Right lobe of liver (tissue), 6 donors: ENCODE results near the gene DCXR. TPM values are rescaled to one million over a fixed set of nuclear protein-coding genes. Genes with fewer than 3 reads are reported as not detected.

Experiments used
- ATAC-seq, 4 donors: fragments of 200-7000 bp; cut with Tn5 transposase; one replicate each; pipeline ENCODE4 v1.9.1; 2020; ENCODE audit warnings: mild to moderate bottlenecking in 4 of 4, moderate library complexity in 4 of 4
- DNase-seq, 3 donors: peaks; one replicate each; pipeline ENCODE4 v3.0.0-alpha.2; 2020
- H3K27ac ChIP-seq, 3 donors: fragments of 200-600 bp; one replicate each; pipeline ENCODE4 v1.8.0; 2022
- H3K27me3 ChIP-seq, 2 donors: fragments of 200-600 bp; one replicate each; pipeline ENCODE4 v1.8.0; 2022
- H3K36me3 ChIP-seq, 4 donors: fragments of 200-600 bp; sonication (generic) in 1 of 4; one replicate each; pipeline versions ENCODE4 v1.5.1 to v1.8.0; 2017 to 2022; ENCODE audit warnings: control low read depth in 1 of 4
- H3K4me1 ChIP-seq, 4 donors: fragments of 200-600 bp; sonication (generic) in 1 of 4; one replicate each; pipeline versions ENCODE4 v1.5.1 to v1.8.0; 2017 to 2022; ENCODE audit warnings: control low read depth in 1 of 4
- H3K4me3 ChIP-seq, 3 donors: fragments of 200-600 bp; one replicate each; pipeline ENCODE4 v1.8.0; 2022
- H3K9me3 ChIP-seq, 4 donors: fragments of 200-600 bp; sonication (generic) in 1 of 4; one replicate each; pipeline versions ENCODE4 v1.5.1 to v1.8.0; 2017 to 2022; ENCODE audit warnings: control low read depth in 1 of 4
- POLR2A ChIP-seq: fragments of 450-650 bp; IDR thresholded peaks from one replicate; pipeline ENCODE4 v1.6.1; 2017; ENCODE audit warnings: antibody characterized with exemption, mild to moderate bottlenecking
- WGBS: methylation state at CpG from one replicate; pipeline ENCODE4 v1.1.6; 2018; ENCODE audit warnings: low coverage, low lambda C conversion rate; ENCODE audit not compliant: insufficient coverage; ENCODE audit errors: missing lambda C conversion rate; 5-methylcytosine and 5-hydroxymethylcytosine counted together
- intact Hi-C, 2 donors: fragments of 100-400 bp; cut with DNase I; formaldehyde crosslinking; loops; one replicate each; pipeline versions ENCODE4 v1.11.2 to v1.14.1; 2022
- total RNA-seq, 6 experiments: library from RNA; depleted of rRNA in 2 of 6; stranded (reverse); fragments of >200 nt in 2 of 6; fragmentation: NEBNext Ultra II Directional in 3 of 6; extraction: Animal tissue kit (Norgen Biotek cat#: 25700) in 3 of 6; gene quantifications; one replicate each; pipeline versions ENCODE4 v1.1.0 to v1.2.4, GENCODE V29; 2016 to 2023
- TF ChIP-seq, protein P1 (sequence below), 4 donors: fragments of 200-600 bp in 3 of 4; fragments of 450-650 bp in 1 of 4; IDR thresholded peaks; one replicate each; pipeline versions ENCODE4 v1.5.1 to v1.8.0; 2016 to 2022; ENCODE audit warnings: antibody characterized with exemption in 4 of 4, mild to moderate bottlenecking in 2 of 4
- donor health status: DM: no; HTN: yes; CAD: no.
- donor health status: DM: no; HTN: no; CAD: no.
- donor health status: DM: no; HTN: no; CAD: no.
- donor health status: DM: no; HTN: yes; CAD: no.
- donor health status: DM: no; HTN: yes; CAD: no.

Gene DCXR
- total RNA-seq, 6 experiments from 2014 or later = 389 to 1,607 (median 735) TPM

DNA sequence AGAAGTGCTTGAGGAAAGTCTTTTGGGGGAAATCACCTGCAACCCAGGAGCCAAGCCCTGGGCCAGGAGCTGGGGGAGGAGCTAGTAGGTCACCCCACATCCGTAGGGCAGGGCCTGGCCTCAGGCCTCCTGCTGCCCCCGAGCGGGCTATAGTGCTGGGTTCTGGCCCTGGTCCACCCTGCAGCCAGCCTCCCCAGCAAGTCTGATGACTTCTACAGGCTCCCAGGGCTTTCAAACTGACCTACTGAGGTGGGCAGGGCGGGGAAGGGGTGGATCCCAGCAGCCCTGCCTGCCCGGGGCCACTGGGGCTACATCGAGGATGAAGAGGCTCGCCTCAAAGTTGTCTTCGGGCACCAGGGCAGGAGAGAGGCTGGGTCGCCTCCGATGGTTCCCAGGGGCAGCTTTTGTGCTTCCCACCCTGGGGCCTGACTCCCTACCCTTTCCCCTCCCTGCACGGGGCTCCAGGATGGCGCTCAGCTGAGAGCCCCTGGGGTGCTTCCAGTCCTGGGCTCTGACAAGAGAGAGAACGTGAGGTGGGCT lies 19.8 kb downstream of the DCXR start:
- peaks cover 0 to 8% (median 0%) of the 10 kb centered on the region in 4 donors for H3K36me3 ChIP-seq
- TF ChIP-seq, protein P1, sequence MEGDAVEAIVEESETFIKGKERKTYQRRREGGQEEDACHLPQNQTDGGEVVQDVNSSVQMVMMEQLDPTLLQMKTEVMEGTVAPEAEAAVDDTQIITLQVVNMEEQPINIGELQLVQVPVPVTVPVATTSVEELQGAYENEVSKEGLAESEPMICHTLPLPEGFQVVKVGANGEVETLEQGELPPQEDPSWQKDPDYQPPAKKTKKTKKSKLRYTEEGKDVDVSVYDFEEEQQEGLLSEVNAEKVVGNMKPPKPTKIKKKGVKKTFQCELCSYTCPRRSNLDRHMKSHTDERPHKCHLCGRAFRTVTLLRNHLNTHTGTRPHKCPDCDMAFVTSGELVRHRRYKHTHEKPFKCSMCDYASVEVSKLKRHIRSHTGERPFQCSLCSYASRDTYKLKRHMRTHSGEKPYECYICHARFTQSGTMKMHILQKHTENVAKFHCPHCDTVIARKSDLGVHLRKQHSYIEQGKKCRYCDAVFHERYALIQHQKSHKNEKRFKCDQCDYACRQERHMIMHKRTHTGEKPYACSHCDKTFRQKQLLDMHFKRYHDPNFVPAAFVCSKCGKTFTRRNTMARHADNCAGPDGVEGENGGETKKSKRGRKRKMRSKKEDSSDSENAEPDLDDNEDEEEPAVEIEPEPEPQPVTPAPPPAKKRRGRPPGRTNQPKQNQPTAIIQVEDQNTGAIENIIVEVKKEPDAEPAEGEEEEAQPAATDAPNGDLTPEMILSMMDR (IDR thresholded peaks at IDR 0.05) = no peak
- TF ChIP-seq POLR2A = no peak
- peaks cover 0 to 16% (median 4%) of the 10 kb centered on the region in 4 donors for H3K4me1 ChIP-seq
- H3K4me3 ChIP-seq = no peak overlapping the region
- intact Hi-C loops = loop anchor here (5.0 to 10.0 kb wide), 3 partner anchors 55 to 133 kb away; partner anchors contain the start of gene NOTUM (in 1 of the 2)
- no peak for ATAC-seq
- no peak for DNase-seq
- WGBS = 20% methylated on average over 1 of the region's 13 CpGs
- H3K27ac ChIP-seq = no peak overlapping the region
- H3K9me3 ChIP-seq = no peaks in the 10 kb centered on the region
- no peaks in the 10 kb centered on the region for H3K27me3 ChIP-seq

DNA sequence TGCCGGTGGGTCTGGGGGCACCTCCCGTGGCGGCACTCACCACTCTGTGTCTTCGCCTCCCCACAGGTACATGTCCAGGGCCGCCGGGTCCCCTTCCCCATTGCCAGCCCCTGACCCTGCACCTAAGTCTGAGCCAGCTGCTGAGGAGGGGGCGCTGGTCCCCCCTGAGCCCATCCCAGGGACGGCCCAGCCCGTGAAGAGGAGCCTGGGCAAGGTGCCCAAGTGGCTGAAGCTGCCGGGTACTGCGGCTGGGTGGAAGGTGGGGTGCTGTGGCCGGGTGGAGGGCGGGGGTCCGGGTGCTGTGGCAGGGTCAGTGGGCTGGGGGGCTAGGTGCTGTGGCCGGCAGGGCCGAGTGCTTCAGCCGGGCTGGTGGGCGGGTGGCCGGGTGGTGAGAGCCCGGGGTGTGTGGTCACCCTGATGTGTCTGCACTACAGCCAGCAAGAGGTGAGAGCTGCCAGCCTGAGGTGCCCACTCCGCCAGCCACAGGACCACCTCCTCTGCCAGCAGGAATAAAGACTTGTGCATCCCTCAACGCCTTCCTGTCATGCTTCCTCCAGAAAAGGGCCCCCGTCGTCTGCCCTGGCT lies 20.5 kb downstream of the DCXR start:
- ATAC-seq (no peak), DNase-seq (no peak)
- H3K4me1 ChIP-seq = peaks cover 0 to 11% (median 4%) of the 10 kb centered on the region in 4 donors
- no peak overlapping the region for H3K4me3 ChIP-seq
- TF ChIP-seq, protein P1 (IDR thresholded peaks at IDR 0.05) = no peak
- no peak for TF ChIP-seq POLR2A
- no peaks in the 10 kb centered on the region for H3K9me3 ChIP-seq
- H3K27me3 ChIP-seq = no peaks in the 10 kb centered on the region
- H3K27ac ChIP-seq = no peak overlapping the region
- peaks cover 0 to 11% (median 0%) of the 10 kb centered on the region in 4 donors for H3K36me3 ChIP-seq
- intact Hi-C loops = loop anchor here (5.0 to 10.0 kb wide), 3 partner anchors 55 to 132 kb away; partner anchors contain the start of gene NOTUM (in 1 of the 2)
- 90% methylated on average over 2 of the region's 24 CpGs for WGBS

DNA sequence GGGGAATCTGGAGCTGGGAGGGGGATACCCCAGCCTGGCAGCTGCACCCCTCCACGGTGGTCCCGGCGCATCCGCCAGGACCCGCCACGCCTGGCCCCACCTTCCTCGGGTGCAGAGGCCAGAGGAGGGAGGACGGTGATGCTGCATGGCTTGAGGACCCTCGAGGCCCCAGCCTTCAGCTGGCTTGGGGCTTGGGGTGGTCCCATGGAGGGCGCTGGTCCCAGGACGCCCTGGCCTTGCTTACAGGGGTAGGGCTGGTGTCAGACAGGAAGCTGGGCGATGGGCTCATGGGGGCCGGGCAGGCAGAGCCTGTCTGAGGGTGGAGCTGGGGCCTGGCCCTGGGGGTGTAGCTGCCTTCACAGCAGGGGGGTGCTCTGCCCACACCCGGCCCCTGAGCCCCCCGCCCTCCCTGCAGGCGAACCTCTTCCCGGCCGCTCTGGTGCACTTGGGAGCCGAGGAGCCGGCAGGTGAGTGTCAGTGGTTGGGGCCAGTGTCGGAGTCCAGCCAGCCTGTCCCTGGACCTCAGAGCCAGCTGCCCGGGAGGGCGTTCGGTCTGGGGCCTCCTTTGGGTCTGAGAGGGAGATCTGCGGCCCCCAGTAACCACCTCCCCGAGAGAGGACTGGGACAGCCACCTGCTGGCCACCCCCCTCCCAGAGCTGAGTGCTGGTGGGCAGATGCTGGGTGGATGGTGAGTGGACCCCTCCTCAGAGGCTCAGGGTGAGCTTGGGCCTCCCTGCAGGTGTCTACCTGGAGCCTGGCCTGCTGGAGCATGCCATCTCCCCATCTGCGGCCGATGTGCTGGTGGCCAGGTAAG lies 21.2 kb downstream of the DCXR start:
- TF ChIP-seq, protein P1 (IDR thresholded peaks at IDR 0.05) = no peak
- no peak for TF ChIP-seq POLR2A
- ATAC-seq = no peak
- H3K27me3 ChIP-seq = no peaks in the 10 kb centered on the region
- intact Hi-C loops = loop anchor here (5.0 to 10.0 kb wide), 3 partner anchors 54 to 131 kb away; partner anchors contain the start of gene NOTUM (in 1 of the 2)
- H3K4me3 ChIP-seq = no peak overlapping the region
- whole genome bisulfite sequencing = no CpG with 5 or more reads among the region's 28 CpGs
- H3K27ac ChIP-seq = no peak overlapping the region
- peaks cover 0 to 17% (median 0%) of the 10 kb centered on the region in 4 donors for H3K36me3 ChIP-seq
- DNase-seq = no peak
- H3K4me1 ChIP-seq = peaks cover 0 to 6% (median under 1%) of the 10 kb centered on the region in 4 donors
- no peaks in the 10 kb centered on the region for H3K9me3 ChIP-seq

DNA sequence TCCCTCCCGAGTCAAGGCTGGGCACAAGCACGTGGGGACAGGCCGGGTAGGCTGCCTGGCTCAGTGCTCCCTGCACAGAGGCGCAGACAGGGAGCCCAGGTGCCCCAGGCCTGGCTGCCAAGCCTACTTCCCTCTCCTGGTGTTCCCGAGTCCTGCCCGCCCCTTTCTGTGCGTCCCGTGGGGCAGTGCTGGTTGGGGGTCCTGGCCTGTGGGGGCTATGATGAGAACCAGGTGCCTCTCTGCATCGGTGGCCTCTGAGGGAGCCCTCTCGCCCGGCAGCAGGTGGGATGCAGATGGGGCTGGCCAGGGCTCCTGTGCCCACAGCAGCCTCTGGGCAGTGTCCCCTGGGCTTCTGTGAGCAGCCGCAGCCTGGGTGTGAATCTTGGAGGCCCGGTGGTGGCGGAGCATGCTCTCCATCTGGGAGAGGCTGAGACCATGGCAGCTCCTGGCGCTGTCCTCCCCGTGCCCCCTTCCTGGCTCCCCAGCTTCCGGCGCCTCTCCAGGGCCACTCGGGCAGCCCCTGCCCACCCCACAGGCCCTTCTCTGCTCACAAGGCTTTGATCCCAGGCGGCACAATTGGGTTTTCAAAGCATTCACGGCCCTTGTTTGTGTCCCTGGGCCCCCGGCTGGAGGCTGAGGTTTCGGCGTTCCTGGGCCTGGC lies 22.1 kb downstream of the DCXR start:
- no peak for TF ChIP-seq POLR2A
- TF ChIP-seq, protein P1 (IDR thresholded peaks at IDR 0.05) = no peak
- no peaks in the 10 kb centered on the region for H3K27me3 ChIP-seq
- H3K27ac ChIP-seq = no peak overlapping the region
- intact Hi-C loops = loop anchor here (5.0 to 10.0 kb wide), 3 partner anchors 53 to 131 kb away; partner anchors contain the start of gene NOTUM (in 1 of the 2)
- no peak for DNase-seq
- H3K9me3 ChIP-seq = no peaks in the 10 kb centered on the region
- ATAC-seq = no peak
- H3K4me1 ChIP-seq = peaks cover 0 to 4% (median 0%) of the 10 kb centered on the region in 4 donors
- peaks cover 0 to 17% (median 0%) of the 10 kb centered on the region in 4 donors for H3K36me3 ChIP-seq
- WGBS = 66% methylated on average over 5 of the region's 24 CpGs
- no peak overlapping the region for H3K4me3 ChIP-seq
